HEK293T (cell line): ENCODE results near the gene POU6F1.

Experiments used
- ARNT ChIP-seq: fragments of 450-650 bp; IDR thresholded peaks from 2 replicates; pipeline ENCODE4 v1.6.1; 2017; ENCODE audit warnings: mild to moderate bottlenecking
- BHLHE40 ChIP-seq: fragments of 450-650 bp; IDR thresholded peaks from 2 replicates; pipeline ENCODE4 v1.6.1; 2016; ENCODE audit warnings: mild to moderate bottlenecking, moderate library complexity, borderline replicate concordance
- CTBP1 ChIP-seq: fragments of 450-650 bp; IDR thresholded peaks from 2 replicates; pipeline ENCODE4 v1.6.1; 2016; ENCODE audit warnings: borderline replicate concordance
- ELF4 ChIP-seq: fragments of 450-650 bp; IDR thresholded peaks from 2 replicates; pipeline ENCODE4 v1.6.1; 2017; ENCODE audit warnings: antibody characterized with exemption
- FOXA1 ChIP-seq: fragments of 450-650 bp; IDR thresholded peaks from 2 replicates; pipeline ENCODE4 v1.6.1; 2016; ENCODE audit warnings: mild to moderate bottlenecking
- FOXK2 ChIP-seq: fragments of 450-650 bp; IDR thresholded peaks from 2 replicates; pipeline ENCODE4 v1.6.1; 2016; ENCODE audit warnings: mild to moderate bottlenecking
- HDGF ChIP-seq: fragments of 450-650 bp; IDR thresholded peaks from 2 replicates; pipeline ENCODE4 v1.6.1; 2017; ENCODE audit warnings: antibody characterized with exemption, borderline replicate concordance
- L3MBTL2 ChIP-seq: fragments of 450-650 bp; conservative IDR thresholded peaks from 2 replicates; pipeline ENCODE4 v1.6.1; 2016; ENCODE audit warnings: mild to moderate bottlenecking
- LEF1 ChIP-seq: fragments of 450-650 bp; IDR thresholded peaks from 2 replicates; pipeline ENCODE4 v1.6.1; 2017; ENCODE audit warnings: mild to moderate bottlenecking, borderline replicate concordance
- NFRKB ChIP-seq: fragments of 450-650 bp; IDR thresholded peaks from 2 replicates; pipeline ENCODE4 v1.6.1; 2016; ENCODE audit warnings: mild to moderate bottlenecking, moderate library complexity
- SP1 ChIP-seq: fragments of 450-650 bp; IDR thresholded peaks from 2 replicates; pipeline ENCODE4 v1.6.1; 2017
- SUZ12 ChIP-seq: fragments of 450-650 bp; IDR thresholded peaks from 2 replicates; pipeline ENCODE4 v1.6.1; 2016; ENCODE audit warnings: mild to moderate bottlenecking
- TARDBP ChIP-seq: fragments of 450-650 bp; IDR thresholded peaks from 2 replicates; pipeline ENCODE4 v1.6.1; 2016
- TF ChIP-seq, protein P1 (sequence below): fragments of 450-650 bp; IDR thresholded peaks from 2 replicates; pipeline ENCODE4 v1.6.1; 2016

DNA sequence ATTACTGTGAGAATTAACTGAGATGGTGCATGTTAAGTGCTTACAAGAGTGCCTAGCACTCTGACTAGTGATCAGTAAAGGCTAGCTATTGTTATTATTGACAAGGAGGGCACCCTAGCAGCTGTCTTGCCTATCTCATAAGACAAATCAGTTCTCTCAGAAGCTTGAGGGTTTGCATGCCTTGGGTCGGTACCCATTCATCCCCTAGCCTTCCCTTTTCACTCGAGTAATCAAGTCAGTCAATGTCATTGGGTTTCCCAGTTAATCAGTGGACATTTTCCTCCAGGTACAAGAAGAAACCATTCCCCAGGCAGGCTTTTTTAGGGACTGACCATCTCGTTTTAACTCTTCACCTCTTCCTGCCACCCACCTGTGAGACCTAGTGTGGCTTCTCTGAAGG, 34.5 kb downstream of the POU6F1 start:
- TF ChIP-seq FOXK2: no peak
- TF ChIP-seq SP1: no peak
- TF ChIP-seq NFRKB: no peak
- TF ChIP-seq SUZ12: no peak
- TF ChIP-seq TARDBP: no peak
- TF ChIP-seq ELF4: no peak
- no peak for TF ChIP-seq BHLHE40
- no peak for TF ChIP-seq CTBP1
- TF ChIP-seq HDGF: no peak
- no peak for TF ChIP-seq L3MBTL2
- TF ChIP-seq ARNT: no peak
- TF ChIP-seq, protein P1, sequence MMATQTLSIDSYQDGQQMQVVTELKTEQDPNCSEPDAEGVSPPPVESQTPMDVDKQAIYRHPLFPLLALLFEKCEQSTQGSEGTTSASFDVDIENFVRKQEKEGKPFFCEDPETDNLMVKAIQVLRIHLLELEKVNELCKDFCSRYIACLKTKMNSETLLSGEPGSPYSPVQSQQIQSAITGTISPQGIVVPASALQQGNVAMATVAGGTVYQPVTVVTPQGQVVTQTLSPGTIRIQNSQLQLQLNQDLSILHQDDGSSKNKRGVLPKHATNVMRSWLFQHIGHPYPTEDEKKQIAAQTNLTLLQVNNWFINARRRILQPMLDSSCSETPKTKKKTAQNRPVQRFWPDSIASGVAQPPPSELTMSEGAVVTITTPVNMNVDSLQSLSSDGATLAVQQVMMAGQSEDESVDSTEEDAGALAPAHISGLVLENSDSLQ: no peak
- TF ChIP-seq LEF1: no peak
- no peak for TF ChIP-seq FOXA1
